GM19397 (cell line): Measurements from ENCODE around the gene ADPRHL1.
A peak's percentile ranks its signal among the peaks of the same experiment; 100 is the strongest.
"Not testable (repeated sequence)": the region's sequence is repeated elsewhere in the genome, so short reads cannot be mapped to it uniquely, and the experiment has no call there.

Source experiments
- ATAC-seq: cut with Tn5 transposase; IDR thresholded peaks from one replicate; pipeline ENCODE4 v1.9.1; 2021; ENCODE audit warnings: mild to moderate bottlenecking, moderate library complexity; ENCODE audit not compliant: unreplicated experiment

The ADPRHL1 gene

GRCh38 chr13:113458253-113459065, 5.2 kb upstream of the ADPRHL1 start:
- ATAC-seq = no peak

- ATAC-seq = no peak
Measured at GRCh38 chr13:113457510-113457909, 4.2 kb upstream of the ADPRHL1 start.

GRCh38 chr13:113456116-113456702, 2.9 kb upstream of the ADPRHL1 start:
- ATAC-seq = no peak

- no peak for ATAC-seq
Measured at GRCh38 chr13:113455384-113455783, 2.1 kb upstream of the ADPRHL1 start.

- no peak for ATAC-seq
Measured at GRCh38 chr13:113454936-113455335, 1.6 kb upstream of the ADPRHL1 start.

GRCh38 chr13:113452466-113452865, 822 bp downstream of the ADPRHL1 start:
- ATAC-seq = no peak

- ATAC-seq = no peak
Measured at GRCh38 chr13:113451951-113452421, 1.3 kb downstream of the ADPRHL1 start.

GRCh38 chr13:113450861-113451620, 2.2 kb downstream of the ADPRHL1 start:
- ATAC-seq = not testable (repeated sequence)

- ATAC-seq = not testable (repeated sequence)
Measured at GRCh38 chr13:113450348-113450744, 2.9 kb downstream of the ADPRHL1 start.

- no peak for ATAC-seq
Measured at GRCh38 chr13:113449693-113450347, 3.5 kb downstream of the ADPRHL1 start.

GRCh38 chr13:113448885-113449692, 4.2 kb downstream of the ADPRHL1 start:
- ATAC-seq = peak; percentile 41

GRCh38 chr13:113448545-113448884, 4.8 kb downstream of the ADPRHL1 start:
- no peak for ATAC-seq

- no peak for ATAC-seq
Measured at GRCh38 chr13:113447596-113447995, 5.7 kb downstream of the ADPRHL1 start.

GRCh38 chr13:113446488-113446854, 6.8 kb downstream of the ADPRHL1 start:
- no peak for ATAC-seq

- peak; percentile 61 for ATAC-seq
Measured at GRCh38 chr13:113445791-113446487, 7.3 kb downstream of the ADPRHL1 start.

GRCh38 chr13:113443991-113444390, 9.3 kb downstream of the ADPRHL1 start:
- ATAC-seq = no peak

- ATAC-seq = no peak
Measured at GRCh38 chr13:113442985-113443362, 10.3 kb downstream of the ADPRHL1 start.

- no peak for ATAC-seq
Measured at GRCh38 chr13:113442354-113442984, 10.8 kb downstream of the ADPRHL1 start.

- no peak for ATAC-seq
Measured at GRCh38 chr13:113441661-113442060, 11.6 kb downstream of the ADPRHL1 start.
